HCT116 (cell line): Measurements from ENCODE around the gene ZBTB8B.

Experiments
- ATF3 ChIP-seq: IDR thresholded peaks from 2 replicates; pipeline ENCODE4 v1.6.1; 2012
- CEBPB ChIP-seq: IDR thresholded peaks from 2 replicates; pipeline ENCODE4 v1.6.1; 2012; ENCODE audit warnings: low read depth
- CTCF ChIP-seq, 3 experiments: fragments of 200-600 bp in 1 of 3; sonication (generic) in 1 of 3; IDR thresholded peaks in 2 of 3; conservative IDR thresholded peaks in 1 of 3; 2 replicates each; pipeline ENCODE4 v1.5.1; 2012 to 2017; ENCODE audit warnings: low read depth in 2 of 3, low read length in 2 of 3, antibody characterized with exemption in 1 of 3, borderline replicate concordance in 1 of 3, control low read depth in 1 of 3, mild to moderate bottlenecking in 1 of 3, mixed read lengths in 1 of 3, mixed run types in 1 of 3, moderate library complexity in 1 of 3; ENCODE audit not compliant: insufficient read depth in 1 of 3
- EZH2 ChIP-seq: fragments of 200-600 bp; sonication (generic); IDR thresholded peaks from 2 replicates; pipeline ENCODE4 v1.6.1; 2017; ENCODE audit warnings: antibody characterized with exemption, mixed run types
- EZH2phosphoT487 ChIP-seq: fragments of 200-600 bp; IDR thresholded peaks from 2 replicates; pipeline ENCODE4 v1.6.1; 2018; ENCODE audit warnings: antibody characterized with exemption, borderline replicate concordance
- SIN3A ChIP-seq: IDR thresholded peaks from 2 replicates; pipeline ENCODE4 v1.6.1; 2012; ENCODE audit warnings: low read depth
- SRF ChIP-seq: IDR thresholded peaks from 2 replicates; pipeline ENCODE4 v1.6.1; 2012; ENCODE audit warnings: low read depth
- YY1 ChIP-seq: IDR thresholded peaks from 2 replicates; pipeline ENCODE4 v1.6.1; 2011; ENCODE audit warnings: low read length, low read depth, moderate library complexity, mild to moderate bottlenecking; ENCODE audit not compliant: insufficient replicate concordance; ENCODE audit errors: extremely low read depth
- ZBTB33 ChIP-seq: IDR thresholded peaks from 2 replicates; pipeline ENCODE4 v1.6.1; 2011; ENCODE audit warnings: mild to moderate bottlenecking, low read length, moderate library complexity; ENCODE audit not compliant: insufficient replicate concordance; ENCODE audit errors: extremely low read depth
- TF ChIP-seq, protein P1 (sequence below): IDR thresholded peaks from 2 replicates; pipeline ENCODE4 v1.6.1; 2012

- TF ChIP-seq ATF3 (no peak), YY1 (no peak), CEBPB (no peak), CTCF (IDR thresholded peaks at IDR 0.05 in 2 of 3, conservative IDR thresholded peaks at IDR 0.05 in 1 of 3; ENCODE audit: borderline replicate concordance in 1 of 3, insufficient read depth in 1 of 3, low read depth in 2 of 3, low read length in 2 of 3) (no peak), ZBTB33 (no peak), EZH2phosphoT487 (no peak), EZH2 (no peak), SIN3A (no peak), SRF (no peak)
- TF ChIP-seq, protein P1, sequence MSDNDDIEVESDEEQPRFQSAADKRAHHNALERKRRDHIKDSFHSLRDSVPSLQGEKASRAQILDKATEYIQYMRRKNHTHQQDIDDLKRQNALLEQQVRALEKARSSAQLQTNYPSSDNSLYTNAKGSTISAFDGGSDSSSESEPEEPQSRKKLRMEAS: no peak
Observed at GRCh38 chr1:32438136-32438535, 26.7 kb upstream of the ZBTB8B start.
